OCI-LY3 (cell line): ENCODE data around the gene SAE1.

ENCODE experiments used
- CTCF ChIP-seq: fragments of 200-600, 300-600 bp; sonication (generic); IDR thresholded peaks from 2 replicates; pipeline ENCODE4 v1.5.1; 2014; ENCODE audit warnings: antibody characterized with exemption, low read length, low read depth
- EZH2phosphoT487 ChIP-seq: fragments of 200-600 bp; shearing (Covaris generic); IDR thresholded peaks from 2 replicates; pipeline ENCODE4 v1.6.1; 2018; ENCODE audit warnings: antibody characterized with exemption, mixed run types, low read depth

- TF ChIP-seq CTCF: peak; percentile 97
- no peak for TF ChIP-seq EZH2phosphoT487
Observed at GRCh38 chr19:47247308-47247990, 116.8 kb downstream of the SAE1 start.
